Non-pigmented ciliary epithelial cell (primary cell): ENCODE results near the gene CACNA2D4.

Experiments
- DNase-seq: peaks from one replicate; pipeline ENCODE4 v3.0.0-alpha.2; 2010; ENCODE audit warnings: low read depth

The CACNA2D4 gene

GRCh38 chr12:1776170-1776921, 142.1 kb downstream of the CACNA2D4 start:
- DNase-seq = peak; percentile 63

- DNase-seq = no peak
These were observed 144.4 kb downstream of the CACNA2D4 start for GRCh38 chr12:1773937-1774655.

GRCh38 chr12:1769809-1770494, 148.5 kb downstream of the CACNA2D4 start:
- DNase-seq = no peak

GRCh38 chr12:1768615-1769014, 149.8 kb downstream of the CACNA2D4 start:
- DNase-seq = no peak

DNA sequence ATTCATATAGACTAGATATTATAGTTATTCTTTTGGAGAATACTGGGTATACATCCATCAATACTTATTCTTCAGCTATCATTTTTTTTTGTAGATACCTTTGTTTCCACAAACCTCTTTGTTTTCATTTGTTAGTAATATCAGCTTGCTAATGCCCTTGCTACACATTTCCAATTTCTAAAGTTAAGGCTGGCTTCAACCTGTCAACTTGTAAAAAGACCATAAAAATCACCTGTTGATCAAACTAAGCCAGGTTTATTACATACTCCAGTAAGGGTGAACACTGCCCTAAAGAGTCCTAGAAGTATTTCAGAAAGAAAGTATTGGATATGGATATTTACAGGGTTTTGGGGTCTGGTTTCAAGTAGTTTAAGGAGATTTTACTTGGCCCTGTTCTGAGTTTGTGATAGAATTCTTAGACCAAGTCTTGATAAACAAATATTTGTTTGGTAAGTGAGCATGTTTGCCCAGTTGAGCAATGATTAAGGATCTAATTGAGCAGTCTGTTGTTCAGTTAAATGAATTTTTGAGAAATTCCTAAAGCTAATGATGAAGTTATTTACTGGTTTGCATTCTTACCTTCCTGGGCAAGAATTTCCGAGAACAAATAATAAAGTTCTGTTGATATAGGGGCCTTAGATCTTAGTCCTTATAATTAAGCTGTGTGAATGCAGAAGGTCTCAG, 150.9 kb downstream of the CACNA2D4 start:
- DNase-seq = no peak

GRCh38 chr12:1766110-1766509, 152.3 kb downstream of the CACNA2D4 start:
- no peak for DNase-seq

- no peak for DNase-seq
These were observed 155.3 kb downstream of the CACNA2D4 start for GRCh38 chr12:1763153-1763552.

- no peak for DNase-seq
These were observed 156.6 kb downstream of the CACNA2D4 start for GRCh38 chr12:1761857-1762256.

GRCh38 chr12:1760566-1761382, 157.7 kb downstream of the CACNA2D4 start:
- no peak for DNase-seq

- no peak for DNase-seq
These were observed 159.6 kb downstream of the CACNA2D4 start for GRCh38 chr12:1758887-1759286.

GRCh38 chr12:1758376-1758775, 160.1 kb downstream of the CACNA2D4 start:
- DNase-seq = no peak

- no peak for DNase-seq
These were observed 168.2 kb downstream of the CACNA2D4 start for GRCh38 chr12:1750300-1750699.

DNA sequence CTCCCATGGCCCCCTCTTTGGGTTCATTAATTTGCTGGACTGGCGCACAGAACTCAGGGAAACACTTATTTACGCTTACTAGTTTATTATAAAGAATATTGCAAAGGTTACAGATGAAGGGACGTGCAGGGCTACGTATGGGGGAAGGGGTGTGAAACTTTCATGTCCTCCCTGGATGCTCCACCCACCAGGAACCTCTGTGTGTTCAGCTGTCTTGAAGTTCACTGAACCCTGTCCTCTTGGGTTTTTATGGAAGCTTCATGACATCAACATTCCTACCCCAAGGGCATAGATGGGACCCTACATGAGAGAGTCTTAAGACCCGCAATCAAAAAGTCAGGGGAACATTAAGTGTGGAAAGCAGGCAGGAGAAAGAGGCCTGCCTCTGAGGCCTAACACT, 169.4 kb downstream of the CACNA2D4 start:
- no peak for DNase-seq

DNA sequence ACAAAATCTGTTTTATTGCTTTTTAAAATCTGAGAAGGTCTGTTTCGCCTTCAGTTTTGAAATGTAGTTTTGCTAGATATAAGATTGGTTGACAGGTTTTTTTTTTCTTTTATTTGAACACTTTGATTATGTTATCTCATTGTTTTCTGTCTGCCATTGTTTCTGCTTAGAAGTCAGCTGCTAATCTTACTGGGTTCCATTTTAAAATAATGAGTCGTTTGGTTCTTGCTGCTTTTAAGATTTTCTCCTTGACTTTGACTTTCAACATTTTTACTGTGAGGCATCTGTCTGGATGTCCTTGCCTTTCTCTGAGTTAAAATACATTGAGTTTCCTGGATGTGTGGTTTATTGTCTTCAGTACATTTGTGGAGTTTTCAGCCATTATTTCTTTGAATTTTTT, 170.8 kb downstream of the CACNA2D4 start:
- no peak for DNase-seq

GRCh38 chr12:1744932-1745331, 173.5 kb downstream of the CACNA2D4 start:
- no peak for DNase-seq
